ENCODE data around the gene PRPF18.

DNA sequence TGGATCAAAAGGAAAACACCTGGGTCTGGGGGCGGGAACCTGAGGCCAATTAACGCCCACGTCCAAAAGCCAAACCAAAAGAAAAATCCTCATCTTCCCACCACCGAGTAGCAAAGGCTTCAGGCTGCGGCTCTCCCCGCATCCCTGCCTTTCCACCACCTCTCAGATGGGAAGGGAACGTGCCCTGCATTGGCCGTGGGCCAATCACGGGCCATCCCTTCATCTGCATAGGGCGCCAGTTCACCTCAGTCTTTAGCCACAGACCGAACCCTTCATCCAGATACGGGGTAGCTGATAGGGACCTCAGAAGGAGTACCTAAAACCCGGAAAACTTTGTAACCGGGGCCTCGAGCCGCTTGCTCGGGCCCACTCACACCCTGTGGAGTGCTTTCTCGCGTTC, 626 bp downstream of the PRPF18 start:
- TF ChIP-seq POLR2AphosphoS5 (IDR thresholded peaks at IDR 0.05) = no peak
- TF ChIP-seq, protein P1, sequence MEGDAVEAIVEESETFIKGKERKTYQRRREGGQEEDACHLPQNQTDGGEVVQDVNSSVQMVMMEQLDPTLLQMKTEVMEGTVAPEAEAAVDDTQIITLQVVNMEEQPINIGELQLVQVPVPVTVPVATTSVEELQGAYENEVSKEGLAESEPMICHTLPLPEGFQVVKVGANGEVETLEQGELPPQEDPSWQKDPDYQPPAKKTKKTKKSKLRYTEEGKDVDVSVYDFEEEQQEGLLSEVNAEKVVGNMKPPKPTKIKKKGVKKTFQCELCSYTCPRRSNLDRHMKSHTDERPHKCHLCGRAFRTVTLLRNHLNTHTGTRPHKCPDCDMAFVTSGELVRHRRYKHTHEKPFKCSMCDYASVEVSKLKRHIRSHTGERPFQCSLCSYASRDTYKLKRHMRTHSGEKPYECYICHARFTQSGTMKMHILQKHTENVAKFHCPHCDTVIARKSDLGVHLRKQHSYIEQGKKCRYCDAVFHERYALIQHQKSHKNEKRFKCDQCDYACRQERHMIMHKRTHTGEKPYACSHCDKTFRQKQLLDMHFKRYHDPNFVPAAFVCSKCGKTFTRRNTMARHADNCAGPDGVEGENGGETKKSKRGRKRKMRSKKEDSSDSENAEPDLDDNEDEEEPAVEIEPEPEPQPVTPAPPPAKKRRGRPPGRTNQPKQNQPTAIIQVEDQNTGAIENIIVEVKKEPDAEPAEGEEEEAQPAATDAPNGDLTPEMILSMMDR (IDR thresholded peaks at IDR 0.05) = no peak
- TF ChIP-seq POLR2A (IDR thresholded peaks at IDR 0.05) = no peak

Measured in stomach (tissue), 4 donors.